ENCODE results near the gene TMEM263.
A peak's percentile ranks its signal among the peaks of the same experiment; 100 is the strongest.
"Not testable (repeated sequence)": the region's sequence is repeated elsewhere in the genome, so short reads cannot be mapped to it uniquely, and the experiment has no call there.

Gene TMEM263

DNA sequence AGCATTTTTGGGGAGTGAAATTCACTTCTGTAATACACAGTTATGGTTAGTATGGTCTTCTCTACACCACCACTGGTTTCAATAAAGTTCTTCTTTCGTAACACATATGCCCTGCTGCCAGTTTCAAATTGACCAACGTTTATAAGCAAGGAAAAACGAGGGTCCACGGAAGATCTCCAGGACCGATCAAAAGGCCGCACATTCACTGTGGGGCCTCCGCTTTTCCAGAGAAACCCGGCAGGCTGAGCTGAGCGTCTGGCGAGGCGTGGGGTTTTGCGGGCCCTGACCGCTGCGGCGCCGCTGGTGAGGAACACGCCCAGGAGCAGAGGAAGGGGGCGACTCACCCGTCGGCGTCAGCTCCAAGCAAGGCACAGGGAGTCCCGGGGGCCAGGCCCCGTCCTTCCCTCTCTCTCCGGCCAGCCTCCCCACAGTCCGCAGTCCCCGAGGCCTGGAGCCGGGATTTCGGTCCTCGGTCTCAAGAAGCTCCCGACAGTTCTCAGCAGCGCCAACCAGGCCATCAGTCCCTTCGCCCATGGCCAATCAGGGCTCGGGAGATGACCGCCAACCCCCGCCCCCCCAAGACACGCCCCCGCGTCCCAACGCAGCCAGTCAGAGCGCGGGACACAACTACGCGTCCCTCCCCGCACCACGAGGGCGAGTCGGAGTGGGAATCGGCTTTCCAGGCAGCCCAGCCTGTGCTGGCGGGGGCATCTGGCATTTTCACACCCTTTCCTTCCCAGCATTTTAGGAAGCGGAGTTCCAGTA, 31.1 kb downstream of the TMEM263 start, which contains the start of gene MTERF2:
MTERF2 (minus strand) TSS at position 522 of the 765 bp plus-strand sequence. CDS start 8,432 bp downstream, outside the sequence.
- DNase-seq: peak; percentile 85

DNA sequence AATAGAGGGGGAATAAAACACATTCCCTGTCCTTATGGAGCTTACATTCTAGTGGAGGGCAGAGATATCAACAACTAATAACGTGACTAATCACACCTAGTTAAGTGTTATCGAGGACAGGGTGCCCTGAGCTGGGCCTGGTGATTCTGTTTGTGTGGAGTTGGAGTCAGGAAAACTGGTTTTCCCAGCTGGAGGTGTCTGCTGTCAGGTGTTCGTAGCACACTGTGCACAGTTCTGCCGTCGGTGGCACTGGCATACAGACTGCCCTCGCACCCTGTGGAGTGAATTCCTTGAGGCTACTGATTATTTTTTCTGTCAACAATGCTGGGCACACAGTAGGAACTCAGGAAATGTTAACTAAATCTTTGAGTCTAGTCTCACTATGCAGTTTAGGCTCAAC, 32.1 kb downstream of the TMEM263 start:
- DNase-seq: no peak

DNA sequence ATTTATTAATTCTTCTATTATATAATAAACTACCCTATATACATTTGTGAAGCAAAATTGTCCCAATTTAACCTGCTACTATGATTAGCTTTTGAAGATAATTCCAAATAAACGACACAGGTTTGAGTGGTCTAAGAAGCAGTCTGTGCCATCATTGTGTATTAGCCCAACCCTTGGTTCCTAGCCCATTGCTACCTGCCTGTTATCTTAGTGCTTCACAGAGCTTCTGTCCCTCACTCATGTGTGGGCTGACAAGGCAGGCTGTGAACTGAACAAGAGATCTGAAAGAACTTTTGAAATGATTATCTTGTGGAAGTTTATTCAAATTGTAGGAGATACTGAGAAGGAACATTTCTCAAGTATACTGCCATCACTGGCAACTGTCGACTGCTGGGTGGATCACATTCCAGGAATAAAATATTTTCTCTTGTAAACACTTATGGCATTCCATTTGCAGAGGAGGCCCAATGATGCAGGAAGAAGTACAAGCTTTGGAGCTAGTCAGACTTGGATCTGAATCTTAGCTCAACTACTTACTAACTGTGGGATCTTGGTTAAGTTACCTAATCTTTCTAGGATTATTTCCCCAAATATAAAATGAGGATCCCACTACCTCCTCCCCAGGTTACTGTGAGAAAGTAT, 39.0 kb downstream of the TMEM263 start:
- DNase-seq: no peak

DNA sequence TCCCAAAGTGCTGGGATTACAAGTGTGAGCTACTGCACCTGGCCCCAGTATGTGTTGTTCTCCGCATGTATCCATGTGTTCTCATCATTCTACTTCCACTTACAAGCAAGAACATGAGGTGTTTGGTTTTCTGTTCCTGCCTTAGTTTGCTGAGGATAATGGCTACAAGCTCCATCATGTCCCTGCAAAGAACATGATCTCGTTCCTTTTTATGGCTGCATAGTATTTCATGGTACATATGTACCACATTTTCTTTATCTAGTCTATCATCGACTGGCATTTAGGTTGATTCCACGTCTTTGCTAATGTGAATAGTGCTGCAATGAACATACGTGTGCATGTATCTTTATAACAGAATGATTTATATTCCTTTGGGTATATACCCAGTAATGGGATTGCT, 40.4 kb downstream of the TMEM263 start:
- DNase-seq: not testable (repeated sequence)

DNA sequence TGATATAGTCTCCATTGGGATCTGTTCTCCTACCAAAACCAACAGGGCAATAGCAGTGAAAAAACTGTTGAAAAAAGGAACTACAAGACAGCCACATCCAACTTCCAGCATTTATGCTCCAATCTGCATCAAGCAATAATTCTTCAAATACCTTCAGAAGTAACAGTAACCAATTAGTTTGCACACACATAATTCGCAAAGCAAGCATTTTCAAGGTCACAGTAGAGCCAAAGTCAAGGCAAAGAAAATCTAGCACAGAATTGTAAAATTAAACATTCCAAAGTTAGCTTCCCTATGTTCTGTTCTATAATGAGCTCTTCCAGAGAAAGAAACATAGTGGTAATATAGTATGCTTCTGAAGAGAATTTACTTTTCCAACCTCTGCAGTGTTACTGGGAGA, 42.2 kb downstream of the TMEM263 start:
- DNase-seq: no peak

DNA sequence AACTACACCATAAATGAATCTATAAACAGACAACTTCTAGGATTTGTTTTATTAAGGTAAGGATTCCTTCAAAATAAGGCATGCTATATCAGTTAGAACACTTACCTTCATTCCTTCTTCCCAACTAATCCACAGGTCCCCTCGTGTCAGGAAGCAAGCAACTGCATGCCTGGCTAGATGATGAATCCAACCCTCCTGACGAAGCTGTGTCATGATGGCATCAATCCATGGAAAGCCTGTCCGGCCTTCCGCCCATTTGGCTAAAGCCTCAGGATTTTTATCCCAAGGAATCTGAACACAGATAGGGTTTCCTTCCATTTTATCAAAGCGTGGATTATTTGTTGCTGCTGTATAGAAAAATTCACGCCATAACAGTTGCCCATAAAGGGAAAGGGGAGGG, 43.7 kb downstream of the TMEM263 start:
- no peak for DNase-seq

DNA sequence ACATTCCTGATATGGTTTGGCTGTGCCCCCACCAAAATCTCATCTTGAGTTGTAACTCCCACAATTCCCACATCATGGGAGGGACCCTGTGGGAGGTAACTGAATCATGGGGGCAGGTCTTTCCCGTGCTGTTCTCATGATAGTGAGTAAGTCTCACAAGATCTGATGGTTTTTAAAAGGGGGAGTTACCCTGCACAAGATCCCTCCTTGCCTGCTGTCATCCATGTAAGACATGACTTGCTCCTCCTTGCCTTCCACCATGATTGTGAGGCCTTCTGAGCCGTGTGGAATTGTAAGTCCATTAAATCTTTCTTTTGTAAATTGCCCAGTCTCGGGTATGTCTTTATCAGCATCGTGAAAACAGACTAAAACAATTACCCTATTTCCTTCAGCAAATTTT, 47.0 kb downstream of the TMEM263 start:
- not testable (repeated sequence) for DNase-seq

DNA sequence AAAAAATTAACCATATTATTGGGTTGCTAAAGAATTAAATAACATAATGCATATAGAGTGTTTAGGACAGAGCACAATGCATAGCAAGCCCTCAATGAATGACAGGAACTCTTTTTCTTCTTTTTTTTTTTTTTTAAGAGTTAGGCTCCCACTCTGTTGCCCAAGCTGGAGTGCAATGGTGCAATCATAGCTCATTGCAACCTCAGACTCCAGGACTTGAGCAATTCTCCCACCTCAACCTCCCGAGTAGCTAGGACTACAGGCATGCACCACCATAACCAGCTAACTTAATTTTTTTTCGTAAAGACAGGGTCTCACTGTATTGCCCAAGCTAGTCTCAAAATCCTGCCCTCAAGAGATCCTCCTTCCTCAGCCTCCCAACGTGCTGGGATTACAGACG, 51.7 kb downstream of the TMEM263 start:
- DNase-seq: no peak

DNA sequence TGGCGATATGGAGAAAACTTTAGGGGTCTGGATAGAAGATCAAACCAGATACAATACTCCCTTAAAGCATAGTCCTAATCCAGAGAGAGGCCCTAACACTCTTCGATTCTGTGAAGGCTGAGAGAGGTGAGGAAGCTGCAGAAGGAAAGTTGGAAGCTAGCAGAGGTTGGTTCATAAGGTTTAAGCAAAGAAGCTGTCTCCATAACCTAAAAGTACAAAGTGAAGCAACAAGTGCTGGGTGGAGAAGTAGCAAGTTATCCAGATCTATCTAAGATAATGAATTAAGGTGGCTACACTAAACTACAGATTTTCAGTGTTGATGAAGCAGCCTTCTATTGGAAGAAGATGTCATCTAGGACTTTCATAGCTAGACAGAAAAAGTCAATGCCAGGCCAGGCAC, 55.8 kb downstream of the TMEM263 start:
- no peak for DNase-seq

DNA sequence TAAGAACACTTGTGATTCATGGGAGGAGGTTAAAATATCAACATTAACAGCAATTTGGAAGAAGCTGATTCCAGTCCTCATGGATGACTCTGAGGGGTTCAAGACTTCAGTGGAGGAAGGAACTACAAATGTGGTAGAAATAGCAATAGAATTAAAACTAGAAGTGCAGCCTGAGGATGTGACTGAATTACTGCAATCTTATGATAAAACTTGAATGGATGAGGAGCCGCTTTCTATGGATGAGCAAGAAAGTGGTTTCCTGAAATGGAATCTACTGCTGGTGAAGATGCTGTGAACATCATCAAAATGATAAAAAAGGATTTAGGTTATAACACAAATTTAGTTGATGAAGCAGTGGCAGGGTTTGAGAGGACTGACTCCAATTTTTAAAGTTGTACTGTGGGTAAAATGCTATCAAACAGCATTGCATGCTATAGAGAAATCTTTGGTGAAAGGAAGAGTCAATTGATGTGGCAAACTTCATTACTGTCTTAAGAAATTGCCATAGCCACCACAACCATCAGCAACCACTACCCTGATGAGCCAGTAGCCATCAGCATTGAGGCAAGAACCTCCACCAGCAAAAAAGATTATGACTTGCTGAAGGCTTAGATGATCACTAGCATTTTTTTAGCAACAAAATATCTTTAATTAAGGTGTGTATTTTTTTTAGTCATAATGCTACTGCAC, 57.2 kb downstream of the TMEM263 start:
- DNase-seq: no peak

DNA sequence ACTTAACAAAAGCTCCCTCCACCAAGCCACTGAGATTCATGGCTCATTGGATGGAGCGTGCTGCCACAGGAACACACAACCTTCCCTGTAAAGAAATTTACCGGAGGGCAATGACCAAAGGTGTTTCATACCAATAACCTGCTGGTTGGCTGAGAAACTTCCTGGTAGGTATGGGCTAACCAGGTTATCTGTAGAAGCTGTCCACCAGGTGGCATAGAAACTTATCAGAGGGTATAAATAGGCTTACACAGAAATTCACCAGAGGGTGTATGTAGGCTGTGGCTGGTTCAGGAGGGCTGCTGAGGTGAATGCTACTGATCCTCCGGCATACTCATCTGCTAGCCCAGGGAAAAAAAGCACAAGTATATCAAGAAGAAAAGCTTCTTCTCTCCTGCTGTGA, 58.3 kb downstream of the TMEM263 start:
- DNase-seq: no peak

DNA sequence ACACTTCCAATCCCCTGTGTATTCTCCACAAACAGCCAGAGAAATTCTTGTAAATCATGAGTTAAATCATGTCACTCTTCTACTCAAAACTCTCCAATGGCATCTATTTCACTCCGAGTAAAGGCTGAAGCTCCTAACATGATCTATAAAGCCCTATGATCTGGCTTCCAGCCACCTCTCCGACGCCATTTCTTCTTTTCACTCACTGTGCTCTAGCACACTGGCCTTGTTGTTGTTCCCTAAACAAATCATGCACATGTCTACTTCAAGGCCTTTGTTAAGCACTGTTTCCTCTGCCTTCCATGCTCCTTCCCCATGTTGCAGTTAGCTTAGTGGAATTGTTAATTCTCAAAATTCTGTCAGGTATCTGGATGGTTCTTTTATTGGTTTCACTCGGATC, 61.3 kb downstream of the TMEM263 start:
- DNase-seq: no peak

DNA sequence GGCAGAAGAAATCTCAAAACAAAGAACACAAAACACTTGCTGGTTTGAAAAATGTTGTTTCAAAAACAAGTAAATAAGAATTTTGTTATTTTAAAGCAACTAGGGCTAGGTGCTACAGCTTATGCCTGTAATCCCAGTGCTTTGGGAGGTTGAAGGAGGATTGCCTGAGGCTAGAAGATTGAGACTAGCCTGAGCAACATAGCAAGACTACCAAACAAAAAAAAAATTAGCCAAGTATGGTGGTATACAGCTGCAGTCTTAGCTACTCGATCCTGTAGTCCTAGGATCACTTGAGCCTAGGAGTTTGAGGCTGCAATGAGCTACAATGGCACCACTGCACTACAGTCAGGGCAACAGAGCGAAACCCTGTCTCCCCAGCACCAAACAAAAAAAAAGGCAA, 63.8 kb downstream of the TMEM263 start:
- no peak for DNase-seq

Data from NCI-H2029 treated with DMSO at 0.1 percent for 48 hours (cell line).